22Rv1 (cell line): ENCODE results near the gene GAREM1.
"Not testable (repeated sequence)": the region's sequence is repeated elsewhere in the genome, so short reads cannot be mapped to it uniquely, and the experiment has no call there.

Source experiments
- H3K27ac ChIP-seq: fragments of 450-650 bp; 2 replicates; pipeline ENCODE4 v1.5.1; 2017
- ZFX ChIP-seq: fragments of 450-650 bp; IDR thresholded peaks from 2 replicates; pipeline ENCODE4 v1.6.1; 2017; ENCODE audit warnings: antibody characterized with exemption, borderline replicate concordance
- TF ChIP-seq, protein P1 (sequence below): fragments of 450-650 bp; IDR thresholded peaks from 2 replicates; pipeline ENCODE4 v1.5.1; 2017; ENCODE audit warnings: mild to moderate bottlenecking

Gene GAREM1

DNA sequence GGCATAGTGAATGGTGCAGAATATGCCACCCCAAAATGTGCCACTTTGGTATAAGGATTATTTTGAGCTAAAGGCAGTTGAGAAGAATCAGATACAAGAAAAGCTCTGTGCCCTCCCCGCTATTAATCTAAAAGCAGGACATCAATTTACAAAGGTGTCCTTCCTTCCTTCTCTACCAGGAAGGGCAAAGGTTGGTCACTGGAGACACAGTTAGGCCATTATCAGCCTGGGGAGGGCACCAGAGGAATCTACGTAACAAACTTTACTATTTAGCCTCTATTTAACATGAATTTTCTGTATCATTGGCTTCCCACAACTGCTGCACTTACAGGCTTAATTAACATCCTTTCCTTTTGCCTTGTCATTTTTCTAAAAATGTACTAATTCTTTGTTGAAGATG lies 228.3 kb downstream of the GAREM1 start:
- TF ChIP-seq, protein P1, sequence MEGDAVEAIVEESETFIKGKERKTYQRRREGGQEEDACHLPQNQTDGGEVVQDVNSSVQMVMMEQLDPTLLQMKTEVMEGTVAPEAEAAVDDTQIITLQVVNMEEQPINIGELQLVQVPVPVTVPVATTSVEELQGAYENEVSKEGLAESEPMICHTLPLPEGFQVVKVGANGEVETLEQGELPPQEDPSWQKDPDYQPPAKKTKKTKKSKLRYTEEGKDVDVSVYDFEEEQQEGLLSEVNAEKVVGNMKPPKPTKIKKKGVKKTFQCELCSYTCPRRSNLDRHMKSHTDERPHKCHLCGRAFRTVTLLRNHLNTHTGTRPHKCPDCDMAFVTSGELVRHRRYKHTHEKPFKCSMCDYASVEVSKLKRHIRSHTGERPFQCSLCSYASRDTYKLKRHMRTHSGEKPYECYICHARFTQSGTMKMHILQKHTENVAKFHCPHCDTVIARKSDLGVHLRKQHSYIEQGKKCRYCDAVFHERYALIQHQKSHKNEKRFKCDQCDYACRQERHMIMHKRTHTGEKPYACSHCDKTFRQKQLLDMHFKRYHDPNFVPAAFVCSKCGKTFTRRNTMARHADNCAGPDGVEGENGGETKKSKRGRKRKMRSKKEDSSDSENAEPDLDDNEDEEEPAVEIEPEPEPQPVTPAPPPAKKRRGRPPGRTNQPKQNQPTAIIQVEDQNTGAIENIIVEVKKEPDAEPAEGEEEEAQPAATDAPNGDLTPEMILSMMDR = no peak
- no peak for TF ChIP-seq ZFX
- no peak overlapping the region for H3K27ac ChIP-seq

- TF ChIP-seq, protein P1 = no peak
- TF ChIP-seq ZFX = no peak
- H3K27ac ChIP-seq = no peak overlapping the region
Observed at GRCh38 chr18:32238635-32239268, 231.9 kb downstream of the GAREM1 start.

DNA sequence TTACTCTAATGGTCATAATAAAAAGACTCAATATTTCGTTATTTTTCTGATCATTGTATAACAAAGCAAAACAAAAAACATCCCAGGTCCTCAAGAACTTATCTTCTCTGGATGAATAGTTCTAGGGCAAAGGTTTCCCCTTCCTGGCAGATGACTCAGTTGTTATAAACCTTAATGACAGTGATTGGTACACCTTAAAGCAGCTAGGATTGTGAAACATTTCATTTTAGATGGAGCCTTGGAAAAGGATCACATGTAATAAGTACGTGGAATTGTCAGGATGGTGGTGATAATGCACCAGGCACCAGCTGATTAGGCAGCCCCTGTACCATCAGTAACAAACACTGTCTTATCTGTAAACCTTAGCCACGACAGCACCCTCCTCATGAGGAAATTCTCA lies 233.6 kb downstream of the GAREM1 start:
- no peak for TF ChIP-seq ZFX
- TF ChIP-seq, protein P1 = no peak
- no peak overlapping the region for H3K27ac ChIP-seq

DNA sequence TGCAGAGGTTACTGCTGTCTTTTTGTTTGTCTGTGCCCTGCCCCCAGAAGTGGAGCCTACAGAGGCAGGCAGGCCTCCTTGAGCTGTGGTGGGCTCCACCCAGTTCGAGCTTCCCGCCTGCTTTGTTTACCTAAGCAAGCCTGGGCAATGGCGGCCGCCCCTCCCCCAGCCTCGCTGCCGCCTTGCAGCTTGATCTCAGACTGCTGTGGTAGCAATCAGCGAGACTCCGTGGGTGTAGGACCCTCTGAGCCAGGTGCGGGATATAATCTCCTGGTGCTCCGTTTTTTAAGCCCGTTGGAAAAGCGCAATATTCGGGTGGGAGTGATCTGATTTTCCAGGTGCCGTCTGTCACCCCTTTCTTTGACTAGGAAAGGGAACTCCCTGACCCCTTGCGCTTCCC lies 237.3 kb downstream of the GAREM1 start:
- not testable (repeated sequence) for H3K27ac ChIP-seq

DNA sequence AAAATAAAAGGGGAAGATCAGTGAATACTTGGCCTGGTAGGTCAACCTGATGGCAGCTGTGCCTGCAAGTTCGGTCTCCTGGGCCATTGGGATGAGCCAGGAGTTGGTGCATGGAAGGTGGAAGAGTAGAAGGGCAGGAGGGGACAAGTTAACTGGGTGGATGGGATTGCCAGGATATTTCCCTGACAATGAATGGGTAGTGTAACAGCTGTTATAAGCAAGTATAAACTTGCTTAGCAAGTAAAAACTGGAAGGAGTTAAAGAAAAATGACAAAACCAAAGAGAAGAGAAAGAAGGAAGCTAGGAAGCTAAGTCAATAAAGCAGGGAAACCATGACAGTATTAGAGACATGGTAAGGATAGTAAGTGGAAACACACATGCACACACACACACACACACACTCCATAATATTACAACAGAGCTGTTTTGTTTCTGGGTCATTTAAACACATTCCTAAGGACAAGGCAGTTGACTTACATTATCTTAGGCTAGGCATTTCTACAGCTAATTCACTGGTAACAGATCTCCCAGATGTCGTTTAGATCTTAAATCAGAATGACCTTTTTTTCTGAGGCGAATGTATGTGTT lies 251.2 kb downstream of the GAREM1 start:
- TF ChIP-seq, protein P1 = no peak
- no peak for TF ChIP-seq ZFX

DNA sequence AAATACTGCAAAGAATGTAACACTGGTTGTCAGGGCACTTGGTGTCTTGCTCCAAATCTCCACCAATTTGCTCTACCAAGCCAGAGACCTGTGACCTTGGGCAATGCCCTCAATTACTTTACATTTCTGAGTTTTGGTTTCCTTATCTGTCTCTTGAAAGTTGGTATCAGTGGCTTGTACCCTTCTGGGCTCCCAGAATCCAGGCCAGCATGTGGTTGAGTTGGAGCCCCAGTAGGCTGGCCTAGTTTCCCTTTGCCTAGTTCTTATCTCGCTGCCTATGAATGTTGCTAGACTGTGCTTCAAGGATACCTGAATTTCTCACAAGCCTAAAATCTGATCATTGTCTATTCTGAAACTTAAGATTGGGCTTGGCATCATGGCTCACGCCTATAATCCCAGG lies 254.3 kb downstream of the GAREM1 start:
- H3K27ac ChIP-seq = no peak overlapping the region
- no peak for TF ChIP-seq ZFX
- TF ChIP-seq, protein P1 = no peak

More for the DNA sequence above, 251.2 kb downstream of the GAREM1 start:
- H3K27ac ChIP-seq = no peak overlapping the region

DNA sequence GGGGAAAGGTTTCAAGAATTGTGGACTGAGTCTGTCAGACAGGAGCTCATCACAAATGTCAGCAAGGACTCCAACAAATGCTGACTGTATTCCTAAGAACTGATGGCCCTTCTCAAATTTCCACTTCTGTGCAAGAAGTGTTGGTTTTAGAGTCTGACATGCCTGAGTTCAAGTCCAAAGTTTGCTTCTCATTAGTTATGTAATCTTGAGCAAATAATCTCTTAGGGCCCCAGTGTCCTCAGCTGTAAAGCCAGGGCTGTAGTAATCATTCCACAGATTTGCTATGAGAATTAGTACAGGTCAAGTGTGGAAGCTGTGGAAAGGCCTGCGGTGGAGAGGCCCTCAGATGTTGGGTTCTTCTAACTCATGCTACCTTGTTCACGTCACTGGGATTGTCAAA lies 257.0 kb downstream of the GAREM1 start:
- TF ChIP-seq, protein P1 = no peak
- TF ChIP-seq ZFX = no peak
- no peak overlapping the region for H3K27ac ChIP-seq
